PC-3 (cell line): ENCODE results near the gene SMIM13.

Experiments
- EZH2 ChIP-seq: fragments of 300-600 bp; sonication (generic); IDR thresholded peaks from one replicate; pipeline ENCODE4 v1.6.1; 2017; ENCODE audit warnings: antibody characterized with exemption, mild to moderate bottlenecking, low read length; ENCODE audit not compliant: unreplicated experiment
- EZH2phosphoT487 ChIP-seq: fragments of 300-600 bp; sonication (generic); IDR thresholded peaks from 2 replicates; pipeline ENCODE4 v1.6.1; 2018; ENCODE audit warnings: mild to moderate bottlenecking, antibody characterized with exemption, low read length, borderline replicate concordance
- TF ChIP-seq, protein P1 (sequence below): fragments of 300-600 bp; sonication (generic); conservative IDR thresholded peaks from 2 replicates; pipeline ENCODE4 v1.5.1; 2017; ENCODE audit warnings: antibody characterized with exemption, low read depth, mild to moderate bottlenecking, low read length

DNA sequence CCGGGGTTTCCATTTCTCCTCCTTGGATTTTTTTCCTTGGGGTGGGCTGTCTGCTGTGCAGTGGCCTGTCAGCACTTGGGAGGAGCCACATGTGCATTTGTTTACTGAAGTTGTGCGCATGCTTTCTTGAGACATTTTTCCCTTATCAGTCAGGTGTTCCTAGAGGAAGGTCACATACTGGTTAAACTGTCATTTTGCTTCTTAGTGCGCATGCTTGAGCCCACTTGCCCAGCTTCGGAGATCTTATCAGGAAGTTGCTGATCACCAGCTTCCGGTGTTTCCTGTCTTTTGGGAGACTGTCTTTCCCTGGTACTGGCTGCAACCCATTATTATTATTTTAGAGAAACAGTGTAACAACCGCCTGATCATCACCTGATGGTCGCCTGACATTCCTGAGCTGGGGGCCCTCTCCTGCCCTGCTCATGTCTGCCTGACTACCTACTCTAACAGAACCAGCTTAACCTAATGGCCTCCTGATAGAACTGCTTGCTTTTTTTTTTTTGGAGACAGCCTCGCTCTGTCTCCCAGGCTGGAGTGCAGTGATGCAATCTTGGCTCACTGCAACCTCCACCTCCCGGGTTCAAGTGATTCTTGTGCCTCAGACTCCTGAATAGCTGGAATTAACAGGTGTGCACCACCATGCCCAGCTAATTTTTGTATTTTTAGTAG is 18.3 kb downstream of the SMIM13 start:
- TF ChIP-seq, protein P1, sequence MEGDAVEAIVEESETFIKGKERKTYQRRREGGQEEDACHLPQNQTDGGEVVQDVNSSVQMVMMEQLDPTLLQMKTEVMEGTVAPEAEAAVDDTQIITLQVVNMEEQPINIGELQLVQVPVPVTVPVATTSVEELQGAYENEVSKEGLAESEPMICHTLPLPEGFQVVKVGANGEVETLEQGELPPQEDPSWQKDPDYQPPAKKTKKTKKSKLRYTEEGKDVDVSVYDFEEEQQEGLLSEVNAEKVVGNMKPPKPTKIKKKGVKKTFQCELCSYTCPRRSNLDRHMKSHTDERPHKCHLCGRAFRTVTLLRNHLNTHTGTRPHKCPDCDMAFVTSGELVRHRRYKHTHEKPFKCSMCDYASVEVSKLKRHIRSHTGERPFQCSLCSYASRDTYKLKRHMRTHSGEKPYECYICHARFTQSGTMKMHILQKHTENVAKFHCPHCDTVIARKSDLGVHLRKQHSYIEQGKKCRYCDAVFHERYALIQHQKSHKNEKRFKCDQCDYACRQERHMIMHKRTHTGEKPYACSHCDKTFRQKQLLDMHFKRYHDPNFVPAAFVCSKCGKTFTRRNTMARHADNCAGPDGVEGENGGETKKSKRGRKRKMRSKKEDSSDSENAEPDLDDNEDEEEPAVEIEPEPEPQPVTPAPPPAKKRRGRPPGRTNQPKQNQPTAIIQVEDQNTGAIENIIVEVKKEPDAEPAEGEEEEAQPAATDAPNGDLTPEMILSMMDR, result no peak
- no peak for TF ChIP-seq EZH2
- no peak for TF ChIP-seq EZH2phosphoT487
